K562 (cell line): Measurements from ENCODE around the gene FAM174C. TPM values are rescaled to one million over a fixed set of nuclear protein-coding genes. Genes with fewer than 3 reads are reported as not detected.
A peak's percentile ranks its signal among the peaks of the same experiment; 100 is the strongest.

Experiments used
- ATAC-seq: fragments of 200-7000 bp; cut with Tn5 transposase; 3 replicates; pipeline ENCODE4 v1.9.1; 2020; ENCODE audit warnings: moderate library complexity
- BruUV-seq: library from RNA; stranded (reverse); fragments of 400-500 nt; replicated peaks from 2 replicates; lab custom pipeline; 2021; lab: Mats Ljungman, UMichigan
- CTCF ChIA-PET: fragments of 300-600 bp; formaldehyde crosslinking; extraction: SDS; loops from one replicate; lab custom pipeline; 2021; ENCODE audit warnings: low intra/inter-chr PET ratio; lab: Yijun Ruan, JAX
- POLR2A ChIA-PET: fragments of 300-600, 350-650 bp; sonication (Branson Sonifier 250); formaldehyde crosslinking; extraction: SDS; loops from one replicate; lab custom pipeline; 2021; ENCODE audit warnings: antibody characterized with exemption, inconsistent platforms; lab: Yijun Ruan, JAX
- DNase-seq, 4 experiments: peaks; one replicate each; pipeline versions ENCODE4 v3.0.0 to v3.0.0-alpha.2; 2011 to 2018; ENCODE audit warnings: low spot score in 3 of 4, mixed read lengths in 3 of 4; ENCODE audit errors: extremely low read depth in 1 of 4
- FAIRE-seq: peaks from 2 replicates; lab custom pipeline; 2011; peaks lifted over from hg19 to GRCh38; lab: Jason Lieb, UNC
- H2AFZ ChIP-seq: 2 replicates; pipeline ENCODE4 v1.6.0; 2011; ENCODE audit warnings: low read depth, low read length, control low read depth, inconsistent platforms
- H3K27ac ChIP-seq: fragments of 200-600 bp; 3 replicates; pipeline ENCODE4 v1.8.0; 2011; ENCODE audit warnings: low read depth, mild to moderate bottlenecking, control low read depth, inconsistent platforms, low read length, moderate library complexity, mixed read lengths; ENCODE audit errors: extremely low read depth
- H3K27me3 ChIP-seq, 2 experiments: fragments of 300-600 bp in 1 of 2; 2 replicates in 1 of 2; 3 replicates in 1 of 2; pipeline versions ENCODE4 v1.6.0 to v1.8.0; 2011; ENCODE audit warnings: inconsistent platforms in 2 of 2, low read length in 2 of 2, mild to moderate bottlenecking in 1 of 2, mixed read lengths in 1 of 2, moderate library complexity in 1 of 2; ENCODE audit not compliant: control insufficient read depth in 2 of 2, insufficient read depth in 2 of 2
- H3K36me3 ChIP-seq: fragments of 300-600 bp; 3 replicates; pipeline ENCODE4 v1.8.0; 2011; ENCODE audit warnings: mild to moderate bottlenecking, low read length, inconsistent platforms; ENCODE audit not compliant: control insufficient read depth, insufficient read depth
- H3K4me1 ChIP-seq, 2 experiments: fragments of 200-600 bp in 1 of 2; replicated peaks in 1 of 2; 2 replicates in 1 of 2; 3 replicates in 1 of 2; pipeline versions ENCODE4 v1.5.1 to v1.8.0; 2011; ENCODE audit warnings: inconsistent platforms in 2 of 2, low read length in 2 of 2, mild to moderate bottlenecking in 1 of 2, mixed read lengths in 1 of 2, moderate library complexity in 1 of 2; ENCODE audit not compliant: control insufficient read depth in 2 of 2, insufficient read depth in 2 of 2
- H3K4me2 ChIP-seq: 2 replicates; pipeline ENCODE4 v1.6.1; 2011; ENCODE audit warnings: low read length, control low read depth, inconsistent platforms, mixed read lengths; ENCODE audit not compliant: insufficient read depth
- H3K4me3 ChIP-seq: fragments of 200-600 bp; sonication (generic), shearing (Covaris generic); 2 replicates; pipeline ENCODE4 v1.5.1; 2016; ENCODE audit warnings: control low read depth, inconsistent platforms
- H3K79me2 ChIP-seq: fragments of 200-600 bp; 3 replicates; pipeline ENCODE4 v1.8.0; 2011; ENCODE audit warnings: low read length, inconsistent platforms; ENCODE audit not compliant: control insufficient read depth, insufficient read depth
- H3K9ac ChIP-seq, 2 experiments: 2 replicates each; pipeline versions ENCODE4 v1.6.0 to v1.6.1; 2011; ENCODE audit warnings: low read depth in 2 of 2, low read length in 2 of 2, control low read depth in 1 of 2, inconsistent platforms in 1 of 2, mild to moderate bottlenecking in 1 of 2, mixed read lengths in 1 of 2; ENCODE audit not compliant: insufficient read depth in 1 of 2
- H3K9me1 ChIP-seq: one replicate; pipeline ENCODE4 v1.6.0; 2011; ENCODE audit warnings: inconsistent platforms, mild to moderate bottlenecking, low read length, moderate library complexity; ENCODE audit not compliant: control insufficient read depth, insufficient read depth
- H3K9me3 ChIP-seq: replicated peaks from 2 replicates; pipeline ENCODE4 v1.5.1; 2011; ENCODE audit warnings: low read depth, low read length, inconsistent platforms; ENCODE audit not compliant: control insufficient read depth, insufficient read depth
- H4K20me1 ChIP-seq: replicated peaks from 2 replicates; pipeline ENCODE4 v1.6.1; 2011; ENCODE audit warnings: low read length, inconsistent platforms, mixed read lengths; ENCODE audit not compliant: control insufficient read depth, insufficient read depth
- HNRNPL ChIP-seq: fragments of 200-400 bp; formaldehyde crosslinking; IDR thresholded peaks from 2 replicates; pipeline ENCODE4 v1.6.1; 2017; ENCODE audit warnings: low read depth, mild to moderate bottlenecking, low read length
- IFI16 ChIP-seq: fragments of 250-450 bp; sonication (Bioruptor Pico); IDR thresholded peaks from 2 replicates; pipeline ENCODE4 v2.1.2; 2022; ENCODE audit warnings: mild to moderate bottlenecking, inconsistent platforms
- KDM2B ChIP-seq: fragments of 250-450 bp; sonication (Bioruptor Pico); IDR thresholded peaks from 2 replicates; pipeline ENCODE4 v1.8.0; 2021; ENCODE audit warnings: mild to moderate bottlenecking, moderate library complexity
- MYNN ChIP-seq, 2 experiments: sonication (generic); formaldehyde crosslinking in 1 of 2; IDR thresholded peaks; 2 replicates each; pipeline versions ENCODE4 v1.5.0 to v1.6.1; 2016 to 2020; ENCODE audit warnings: antibody characterized with exemption in 1 of 2, missing genetic modification reagents in 1 of 2
- PCBP1 ChIP-seq: fragments of 200-400 bp; formaldehyde crosslinking; IDR thresholded peaks from 2 replicates; pipeline ENCODE4 v1.6.1; 2018; ENCODE audit warnings: mild to moderate bottlenecking, low read depth, low read length; ENCODE audit not compliant: poor library complexity, severe bottlenecking
- PML ChIP-seq: IDR thresholded peaks from 2 replicates; pipeline ENCODE4 v1.6.1; 2012; ENCODE audit warnings: low read length, inconsistent platforms
- POLR2AphosphoS5 ChIP-seq: IDR thresholded peaks from 2 replicates; pipeline ENCODE4 v1.6.1; 2011; ENCODE audit warnings: mild to moderate bottlenecking, low read depth, low read length, moderate library complexity; ENCODE audit not compliant: control insufficient read depth, insufficient read depth
- POLR2G ChIP-seq: fragments of 200-400 bp; formaldehyde crosslinking; IDR thresholded peaks from 2 replicates; pipeline ENCODE4 v1.6.1; 2017; ENCODE audit warnings: low read depth, mild to moderate bottlenecking, antibody characterized with exemption, low read length, moderate library complexity
- RBM34 ChIP-seq: fragments of 200-400 bp; formaldehyde crosslinking; IDR thresholded peaks from 2 replicates; pipeline ENCODE4 v1.6.1; 2018; ENCODE audit warnings: low read length, borderline replicate concordance; ENCODE audit not compliant: insufficient read depth
- SFPQ ChIP-seq: fragments of 200-400 bp; formaldehyde crosslinking; IDR thresholded peaks from 2 replicates; pipeline ENCODE4 v1.6.1; 2017; ENCODE audit warnings: mild to moderate bottlenecking, low read depth, low read length, moderate library complexity
- SLC30A9 ChIP-seq: fragments of 250-450 bp; sonication (Bioruptor Pico); IDR thresholded peaks from 2 replicates; pipeline ENCODE4 v1.8.0; 2022; ENCODE audit warnings: mild to moderate bottlenecking, moderate library complexity
- SMAD4 ChIP-seq: fragments of 250-450 bp; sonication (Bioruptor Pico); conservative IDR thresholded peaks from 2 replicates; pipeline ENCODE4 v1.8.0; 2021; ENCODE audit warnings: inconsistent platforms, mild to moderate bottlenecking, moderate library complexity
- ZNF124 ChIP-seq: sonication (generic); formaldehyde crosslinking; IDR thresholded peaks from 2 replicates; pipeline ENCODE4 v1.8.1; 2022; ENCODE audit warnings: missing genetic modification reagents
- ZNF354B ChIP-seq: fragments of 250-450 bp; sonication (Bioruptor Pico); IDR thresholded peaks from 2 replicates; pipeline ENCODE4 v1.4.0; 2020
- ZNF75A ChIP-seq: fragments of 450-650 bp; formaldehyde crosslinking; IDR thresholded peaks from 2 replicates; pipeline ENCODE4 v1.4.0; 2020; ENCODE audit warnings: mild to moderate bottlenecking
- WGBS: fragments of 100-300 bp; shearing (Covaris generic); methylation state at CpG from one replicate; pipeline ENCODE4 v1.1.6; 2016; ENCODE audit warnings: low coverage, mixed read lengths; ENCODE audit not compliant: insufficient coverage; ENCODE audit errors: missing lambda C conversion rate; 5-methylcytosine and 5-hydroxymethylcytosine counted together
- in situ Hi-C: fragments of 300-500 bp; cut with MboI; formaldehyde crosslinking; loops from 4 replicates; pipeline ENCODE4 v1.15.0; 2018; ENCODE audit warnings: inconsistent platforms, mixed read lengths
- intact Hi-C: fragments of 100-400 bp; cut with micrococcal nuclease; formaldehyde crosslinking; loops from 2 replicates; pipeline ENCODE4 v1.14.2; 2022
- polyA plus RNA-seq, 8 experiments: library from polyadenylated mRNA; depleted of rRNA in 4 of 8; stranded (reverse) in 5 of 8; unstranded in 3 of 8; fragments of >200 nt; fragmentation: Nextera tagmentation in 2 of 8; fragmentation: Illumina TruSeq in 1 of 8; extraction: Ambion mirVana in 2 of 8; extraction: Trizol in 1 of 8; gene quantifications; 2 replicates each; pipeline versions ENCODE4 v1.2.1 to v1.2.3, GENCODE V29; 2011 to 2014; ENCODE audit warnings: inconsistent platforms in 1 of 8, missing spikeins in 1 of 8
- total RNA-seq, 7 experiments: library from RNA; depleted of rRNA in 6 of 7; stranded (reverse); fragments of >200 nt in 6 of 7; fragmentation: Illumina TruSeq in 2 of 7; extraction: Trizol in 2 of 7; gene quantifications; 2 replicates each; pipeline versions ENCODE4 v1.2.1 to v1.2.3, GENCODE V29; 2011 to 2021; ENCODE audit warnings: low replicate concordance in 1 of 7

FAM174C gene
- total and polyA plus RNA-seq, 9 of the 15 experiments (the other 6 are each of a cell fraction or from before 2014, with no cell fraction given) = 0.66 to 89.6 (median 20.3) TPM

DNA sequence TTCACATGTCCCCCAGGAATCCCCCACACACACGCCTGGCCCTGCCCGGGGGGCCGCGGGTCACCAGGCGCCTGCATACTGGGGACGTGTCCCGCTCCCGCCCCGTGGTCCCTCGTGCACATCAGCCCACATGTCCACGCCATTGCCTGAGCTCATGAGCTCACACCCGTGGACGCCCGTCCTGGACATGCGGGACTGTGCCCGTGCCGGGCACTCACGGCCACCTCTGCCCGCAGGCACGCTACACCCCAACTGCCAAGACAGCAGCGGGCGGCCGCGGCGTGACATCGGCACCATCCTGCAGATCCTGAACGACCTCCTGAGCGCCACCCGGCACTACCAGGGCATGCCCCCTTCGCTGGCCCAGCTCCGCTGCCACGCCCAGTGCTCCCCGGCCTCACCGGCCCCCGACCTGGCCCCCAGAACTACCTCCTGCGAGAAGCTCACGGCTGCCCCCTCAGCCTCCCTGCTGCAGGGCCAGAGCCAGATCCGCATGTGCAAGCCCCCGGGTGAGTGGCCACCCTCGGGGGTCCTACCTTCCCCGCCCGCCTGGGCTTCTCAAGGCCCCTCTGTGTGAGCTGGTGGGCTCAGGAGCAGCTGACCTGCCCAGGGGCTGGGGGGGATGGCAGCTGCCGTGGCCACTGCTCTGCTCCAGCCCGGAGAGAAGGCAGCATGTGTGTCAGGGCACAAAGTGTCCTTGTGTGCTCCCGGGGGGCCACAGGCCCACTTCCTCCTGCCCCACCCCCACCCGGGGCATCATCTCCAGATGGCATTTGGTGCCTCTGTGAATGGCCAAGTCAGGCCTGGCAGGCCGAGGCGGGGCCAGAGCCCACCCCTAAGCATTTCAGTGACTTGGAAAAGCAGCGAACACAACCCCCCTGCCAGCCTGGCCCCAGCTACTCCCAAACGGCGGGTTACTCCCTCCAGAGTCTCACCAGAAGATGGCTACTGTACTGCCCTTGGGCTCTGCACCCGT lies 19.9 kb upstream of the FAM174C start:
- H4K20me1 ChIP-seq = 0 out of 2 replicates have a peak, but pooled peaks cover 7% of the 10 kb centered on the region
- in situ Hi-C loops = no loop called here
- H3K36me3 ChIP-seq = peaks cover 70% of the 10 kb centered on the region; the same call in 2 of the 3 replicates
- intact Hi-C loops = no loop called here
- ChIA-PET CTCF (no interaction called here), POLR2A (interaction anchor here (0.7 to 7.8 kb wide), 4 partner anchors 9 to 52 kb away, joined by 3 to 88 read pairs (median 4); partner anchors contain the start of gene CIRBP)
- peak overlapping the region in 1 of 2 experiments; percentile 96; a peak in 2 of 4 replicates for H3K9ac ChIP-seq
- no peak overlapping the region for H3K4me2 ChIP-seq
- H3K27ac ChIP-seq = peak overlapping the region; percentile 23; the same call in 1 of the 3 replicates
- no peak overlapping the region for H2AFZ ChIP-seq
- DNase-seq (no peak), FAIRE-seq (no peak), ATAC-seq (no peak)
- no peak overlapping the region for H3K4me3 ChIP-seq
- peaks cover 45 to 99% of the 10 kb centered on the region in 2 experiments for H3K4me1 ChIP-seq
- H3K9me1 ChIP-seq = no peaks in the 10 kb centered on the region
- H3K79me2 ChIP-seq = peaks cover 65% of the 10 kb centered on the region
- BruUV-seq = no TSS peak
- H3K27me3 ChIP-seq = no peaks in the 10 kb centered on the region
- 93% methylated on average over 36 of the region's 52 CpGs for WGBS
- no peaks in the 10 kb centered on the region for H3K9me3 ChIP-seq
- no peak for TF ChIP-seq MYNN (IDR thresholded peaks at IDR 0.05)
- TF ChIP-seq MYNN (CRISPR knock-in tag; IDR thresholded peaks at IDR 0.05) = no peak
- TF ChIP-seq KDM2B = no peak
- TF ChIP-seq PCBP1 = peak; percentile 10
- no peak for TF ChIP-seq IFI16
- no peak for TF ChIP-seq SMAD4 (CRISPR knock-in tag)
- peak; percentile 9; the same call in 1 of the 2 replicates for TF ChIP-seq SLC30A9 (CRISPR knock-in tag)
- no peak for TF ChIP-seq SFPQ
- TF ChIP-seq ZNF124 = 0 out of 2 replicates have a peak, but pooled peaks have one; percentile 13
- TF ChIP-seq ZNF75A = no peak
- 0 out of 2 replicates have a peak, but pooled peaks have one; percentile 9 for TF ChIP-seq POLR2AphosphoS5
- TF ChIP-seq RBM34 = no peak
- no peak for TF ChIP-seq ZNF354B (CRISPR knock-in tag)
- TF ChIP-seq POLR2G = peak; percentile 67
- peak; percentile 11; the same call in 1 of the 2 replicates for TF ChIP-seq PML
- peak; percentile 71; the same call in 1 of the 2 replicates for TF ChIP-seq HNRNPL
